HG03135 (cell line): ENCODE results near the gene CFAP69.
"Not testable (repeated sequence)": the region's sequence is repeated elsewhere in the genome, so short reads cannot be mapped to it uniquely, and the experiment has no call there.

Source experiments
- ATAC-seq: cut with Tn5 transposase; IDR thresholded peaks from one replicate; pipeline ENCODE4 v1.9.1; 2021; ENCODE audit warnings: mild to moderate bottlenecking, moderate library complexity; ENCODE audit not compliant: unreplicated experiment

The CFAP69 gene

DNA sequence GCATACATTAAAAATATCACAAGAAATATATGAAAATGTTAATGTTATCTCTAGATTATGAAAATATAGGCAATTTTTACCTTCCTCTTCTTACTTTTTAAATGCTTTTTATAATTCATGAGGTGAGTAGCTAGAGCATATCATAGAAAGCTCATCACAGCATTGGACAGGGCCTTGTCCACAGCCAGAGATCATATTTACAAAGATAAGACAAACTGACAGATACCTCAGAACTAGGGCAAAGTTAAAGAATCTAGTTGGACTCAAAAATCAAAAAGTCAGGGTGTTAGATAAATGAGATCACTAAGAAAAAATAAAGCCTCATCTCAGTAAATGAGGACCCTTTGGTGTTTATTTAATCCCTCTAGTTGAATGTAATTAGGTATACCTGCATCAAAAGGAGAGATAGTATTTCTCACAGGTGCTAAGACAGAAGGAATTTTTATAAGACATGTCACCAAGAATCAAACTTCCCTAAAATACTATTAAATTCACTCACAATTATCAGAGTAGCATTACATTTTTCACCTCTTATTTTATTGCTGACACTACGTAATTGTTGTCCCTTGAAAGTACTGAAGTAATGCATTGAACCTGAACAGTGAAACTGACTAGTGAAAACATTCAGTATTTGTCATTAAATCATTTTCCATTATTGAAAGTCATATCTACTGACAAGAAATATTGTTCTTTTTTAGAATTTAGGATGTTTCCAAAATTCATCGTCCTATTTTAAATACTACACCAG lies 25.6 kb downstream of the CFAP69 start:
- no peak for ATAC-seq

DNA sequence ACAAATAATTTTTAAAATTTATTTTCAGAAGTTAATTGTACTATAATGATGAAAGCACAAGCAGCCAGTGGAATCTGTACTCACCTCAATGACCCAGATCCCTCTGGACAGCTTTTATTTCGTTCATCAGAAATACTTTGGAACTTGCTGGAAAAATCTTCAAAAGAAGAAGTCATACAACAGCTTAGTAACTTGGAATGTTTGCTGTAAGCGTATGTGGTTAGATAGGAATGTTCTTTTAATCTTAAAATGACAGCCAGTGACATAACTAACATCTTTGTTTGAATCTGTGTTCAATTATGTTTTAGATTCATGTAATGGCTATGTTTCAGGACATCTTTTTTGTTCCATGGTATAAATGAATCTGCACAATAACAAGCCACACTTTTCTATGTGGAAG lies 26.8 kb downstream of the CFAP69 start:
- no peak for ATAC-seq

DNA sequence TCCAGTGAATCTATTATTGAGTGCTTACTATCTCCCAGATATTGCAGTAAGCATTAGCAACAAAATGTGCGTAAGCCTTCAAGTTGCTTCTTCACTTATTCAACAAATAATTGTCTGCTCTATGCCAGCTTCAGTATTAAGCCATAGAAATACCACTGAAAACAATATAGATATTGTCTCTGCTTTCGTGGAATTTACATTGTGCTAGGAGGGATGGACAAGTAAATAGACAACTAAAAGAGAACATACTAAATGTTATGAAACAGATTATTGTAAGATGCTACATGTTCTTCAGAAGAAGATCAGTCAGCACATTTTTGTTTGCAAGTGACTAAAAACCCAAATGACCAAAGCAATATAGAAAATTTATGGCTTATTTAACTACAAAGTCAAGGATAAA lies 27.3 kb downstream of the CFAP69 start:
- no peak for ATAC-seq

DNA sequence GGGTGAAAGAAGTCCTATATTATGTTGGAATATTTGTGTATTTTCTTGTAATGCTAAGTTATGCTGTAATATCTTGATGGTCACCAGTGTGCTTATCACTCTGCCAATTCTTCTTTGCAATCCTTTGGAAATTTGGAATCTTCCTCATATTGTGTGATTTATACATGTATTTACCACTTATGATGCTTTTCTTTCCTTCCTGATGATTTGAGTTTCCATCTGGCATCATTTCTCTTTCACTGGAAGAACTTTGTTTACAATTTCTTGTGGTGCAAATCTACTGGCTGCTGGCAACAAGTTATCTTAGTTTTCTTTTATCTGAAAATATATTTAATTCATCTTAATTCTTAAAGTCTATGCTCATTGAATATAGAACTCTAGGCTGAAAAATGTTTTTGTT lies 29.2 kb downstream of the CFAP69 start:
- ATAC-seq: no peak

DNA sequence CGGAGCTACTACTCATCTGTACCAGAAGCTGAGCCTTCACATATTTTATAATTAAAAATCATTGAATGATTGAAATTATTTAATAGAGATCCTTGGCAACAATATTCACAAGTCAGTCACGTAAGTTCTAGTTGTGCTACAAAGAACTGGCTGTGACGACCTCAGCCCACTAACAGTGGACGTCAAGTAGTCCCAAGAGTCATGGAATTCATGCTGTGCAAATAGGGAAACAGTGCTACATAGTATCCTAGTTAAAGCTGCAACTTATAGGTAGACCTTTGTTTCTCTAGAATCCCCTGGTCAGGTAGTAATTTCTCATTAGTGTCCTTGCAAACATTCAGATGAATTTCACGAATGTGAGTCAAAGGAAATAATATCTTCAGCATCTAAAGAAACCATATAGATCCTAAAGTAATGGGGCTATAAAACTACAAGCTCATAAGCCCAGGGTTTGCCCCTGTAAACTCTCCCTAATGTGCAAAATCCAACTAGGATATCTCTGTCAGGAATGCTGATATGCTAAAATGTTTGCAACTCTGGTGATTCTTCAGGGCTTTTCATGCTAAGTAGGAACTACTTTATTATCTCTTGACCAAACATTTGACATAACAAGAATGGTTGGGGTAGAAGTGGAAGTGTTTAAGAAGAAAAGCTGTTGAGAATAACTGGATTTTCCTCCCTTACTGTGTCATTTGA lies 31.2 kb downstream of the CFAP69 start:
- no peak for ATAC-seq

DNA sequence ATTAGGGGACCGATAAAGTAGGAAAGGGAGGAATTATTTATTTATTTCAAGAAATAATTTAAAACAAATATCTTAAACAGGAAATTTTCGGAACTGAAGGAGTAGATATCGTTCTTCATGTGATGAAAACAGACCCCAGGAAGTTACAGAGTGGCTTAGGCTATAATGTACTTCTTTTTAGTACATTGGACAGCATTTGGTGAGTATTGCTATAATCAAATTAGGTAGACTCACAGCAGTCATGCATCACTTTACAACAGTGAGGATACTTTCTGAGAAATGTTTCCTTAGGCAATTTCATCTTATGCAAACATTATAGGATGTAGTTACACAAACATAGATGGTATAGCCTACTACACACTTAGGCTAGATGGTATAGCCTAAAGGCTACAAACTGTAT lies 43.2 kb downstream of the CFAP69 start:
- ATAC-seq: no peak

DNA sequence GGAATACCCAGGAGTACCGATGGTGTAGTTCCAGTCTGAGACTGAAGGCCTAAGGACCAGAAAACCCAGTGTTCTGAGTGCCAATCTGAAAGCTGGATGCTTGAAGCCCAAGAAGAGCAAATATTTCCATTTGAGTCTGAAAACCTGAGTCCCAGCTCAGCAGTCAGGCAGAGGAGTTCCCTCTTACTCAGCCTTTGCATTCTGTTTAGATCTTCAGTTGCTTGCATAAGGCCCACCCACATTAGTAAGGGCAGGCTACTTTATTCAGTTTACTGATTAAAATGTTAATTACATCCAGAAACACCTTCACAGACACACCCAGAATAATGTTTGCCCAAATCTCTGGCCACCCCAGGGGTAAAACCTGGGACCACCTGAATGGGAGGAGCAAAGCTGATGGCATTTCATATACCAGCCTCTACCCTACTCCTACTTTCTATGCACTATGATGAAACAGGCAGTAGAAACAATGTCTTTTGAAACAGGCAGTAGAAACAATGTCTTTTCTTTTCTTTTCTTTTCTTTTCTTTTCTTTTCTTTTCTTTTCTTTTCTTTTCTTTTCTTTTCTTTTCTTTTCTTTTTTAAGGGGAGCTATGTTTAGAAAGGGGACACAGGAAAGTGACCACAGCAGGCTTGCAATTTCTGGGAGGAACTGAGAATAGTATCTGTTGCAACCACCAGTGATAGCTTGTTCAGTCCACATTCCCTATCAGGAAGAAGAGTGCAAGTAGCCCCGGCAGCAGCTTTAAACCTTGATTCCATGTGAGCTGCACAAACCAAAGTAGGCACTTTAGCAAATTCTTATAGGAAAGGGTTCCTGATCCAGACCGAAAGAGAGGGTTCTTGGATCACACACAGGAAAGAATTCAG lies 45.5 kb downstream of the CFAP69 start:
- no peak for ATAC-seq

DNA sequence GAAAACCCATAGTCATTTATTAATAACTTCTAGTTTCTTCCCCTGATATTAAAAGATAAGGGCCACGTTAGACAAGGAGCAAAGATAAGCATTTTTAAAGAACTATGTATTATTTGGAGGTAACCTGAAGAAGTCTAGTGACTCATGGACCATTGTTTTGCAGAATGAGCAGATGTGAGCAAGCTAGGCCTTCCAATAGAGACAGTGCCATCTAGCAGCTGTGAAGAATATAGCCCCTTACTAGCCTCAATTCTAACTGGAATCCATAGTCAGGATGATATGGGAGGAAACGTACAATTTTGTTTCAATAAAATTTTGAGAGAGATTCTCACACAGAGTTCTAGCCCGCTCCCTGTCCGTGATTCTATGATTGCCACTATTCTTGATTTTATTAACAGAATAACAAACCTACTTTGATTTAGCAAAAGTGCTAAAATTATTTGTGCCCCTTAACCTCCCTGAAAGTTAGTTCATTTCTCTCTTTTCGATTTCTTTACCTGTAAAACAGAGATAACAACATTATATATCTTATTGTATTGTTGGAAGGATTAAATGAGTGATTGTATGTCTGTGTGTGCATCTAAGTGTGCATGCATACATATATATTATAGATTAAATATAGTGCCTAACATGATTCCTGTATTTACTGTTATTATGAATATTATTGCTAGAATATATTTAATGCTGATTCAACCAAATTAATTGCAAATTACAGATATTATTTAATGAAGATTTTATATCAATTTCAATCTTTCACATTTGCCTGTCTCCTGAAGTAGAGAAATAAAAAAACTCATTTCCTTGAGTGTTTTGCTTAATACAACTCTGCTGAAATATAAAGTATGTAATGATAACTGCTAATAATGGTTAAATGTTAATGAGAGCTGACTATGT lies 53.4 kb downstream of the CFAP69 start:
- no peak for ATAC-seq

DNA sequence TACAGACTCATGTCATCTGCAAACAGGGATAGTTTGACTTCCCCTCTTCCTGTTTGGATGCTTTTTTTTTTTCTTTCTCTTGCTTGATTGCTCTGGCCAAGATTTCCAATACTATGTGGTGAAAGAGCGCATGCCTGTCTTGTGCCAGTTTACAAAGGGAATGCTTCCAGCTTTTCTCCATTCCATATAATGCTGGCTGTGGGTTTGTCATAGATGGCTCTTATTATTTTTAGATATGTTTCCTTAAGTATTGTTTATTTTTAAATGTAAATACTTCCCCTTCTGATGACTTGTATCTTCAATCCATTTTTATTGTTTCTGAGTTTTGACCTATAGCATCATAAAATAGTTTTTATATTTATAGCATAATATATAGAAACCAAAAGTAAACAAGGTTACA lies 58.3 kb downstream of the CFAP69 start:
- no peak for ATAC-seq

DNA sequence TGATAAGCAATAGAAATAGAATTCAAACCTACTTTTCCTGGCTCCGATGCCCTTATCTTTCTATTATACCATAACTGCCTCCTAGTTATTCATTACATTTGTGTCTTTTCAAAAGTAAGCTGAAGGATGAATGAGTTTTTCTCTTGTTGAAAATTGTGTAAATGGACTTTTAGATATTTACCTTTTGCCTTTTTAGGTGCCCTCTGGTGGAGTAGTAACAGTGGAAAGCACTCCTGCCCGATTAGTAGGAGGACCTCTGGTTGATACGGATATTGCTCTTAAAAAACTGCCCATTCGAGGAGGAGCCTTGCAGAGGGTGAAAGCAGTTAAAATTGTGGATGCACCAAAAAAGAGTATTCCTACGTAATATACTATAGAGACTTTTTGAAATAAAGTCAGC lies 64.9 kb downstream of the CFAP69 start:
- ATAC-seq: no peak

DNA sequence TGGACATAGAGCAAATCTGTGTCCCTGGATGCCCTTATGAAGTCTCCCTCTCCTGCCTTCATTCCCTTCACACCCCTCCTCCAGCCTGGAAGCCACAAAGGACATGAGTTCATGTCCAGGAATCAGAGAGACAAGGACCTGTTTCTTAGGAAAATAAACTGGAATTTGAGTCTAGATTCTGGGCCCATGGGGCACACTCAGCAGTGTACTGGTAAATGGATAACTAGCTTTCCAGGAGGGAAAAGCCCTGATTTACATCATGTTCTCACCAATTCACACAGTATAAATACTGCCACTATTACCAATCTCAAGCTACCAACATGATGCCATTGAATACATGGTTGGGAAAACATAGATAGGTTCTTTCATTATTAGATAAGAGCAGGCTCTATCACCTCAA lies 66.2 kb downstream of the CFAP69 start:
- ATAC-seq: no peak

DNA sequence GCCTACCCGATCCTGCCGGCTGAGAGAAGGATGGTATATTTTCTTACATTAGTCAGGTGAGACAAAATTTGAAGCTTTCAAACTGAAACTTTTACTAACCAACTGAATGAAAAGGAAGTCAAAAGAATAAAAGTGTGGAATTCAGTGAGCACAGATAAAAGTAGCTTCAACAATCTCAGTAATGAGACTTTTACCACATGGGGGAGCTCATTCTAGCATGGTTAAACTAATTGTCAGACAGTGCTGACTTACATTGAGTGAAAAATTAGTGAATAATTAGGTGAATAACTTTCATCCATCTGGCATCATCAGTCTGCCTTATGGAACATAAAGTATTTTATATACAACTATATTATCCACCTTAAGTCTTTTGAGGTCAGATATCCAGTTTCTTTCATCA lies 67.8 kb downstream of the CFAP69 start:
- ATAC-seq: no peak

DNA sequence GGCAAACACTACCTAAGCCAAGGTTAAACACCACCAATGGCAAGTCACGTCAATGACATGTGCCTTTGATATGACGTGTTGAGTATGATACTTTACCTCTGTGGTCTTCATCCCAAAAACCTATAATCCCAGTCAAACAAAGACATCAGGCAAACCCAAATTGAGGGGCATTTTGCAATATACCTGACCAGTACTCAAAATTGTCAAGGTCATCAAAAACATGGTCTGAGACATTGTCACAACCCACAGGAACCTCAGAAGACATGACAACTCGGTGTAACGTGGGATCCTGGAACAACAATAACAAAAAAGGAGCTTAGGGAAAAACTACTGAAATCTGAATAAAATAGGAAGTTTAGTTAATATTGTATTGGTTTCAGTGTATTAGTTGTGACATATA lies 68.9 kb downstream of the CFAP69 start:
- ATAC-seq: no peak

DNA sequence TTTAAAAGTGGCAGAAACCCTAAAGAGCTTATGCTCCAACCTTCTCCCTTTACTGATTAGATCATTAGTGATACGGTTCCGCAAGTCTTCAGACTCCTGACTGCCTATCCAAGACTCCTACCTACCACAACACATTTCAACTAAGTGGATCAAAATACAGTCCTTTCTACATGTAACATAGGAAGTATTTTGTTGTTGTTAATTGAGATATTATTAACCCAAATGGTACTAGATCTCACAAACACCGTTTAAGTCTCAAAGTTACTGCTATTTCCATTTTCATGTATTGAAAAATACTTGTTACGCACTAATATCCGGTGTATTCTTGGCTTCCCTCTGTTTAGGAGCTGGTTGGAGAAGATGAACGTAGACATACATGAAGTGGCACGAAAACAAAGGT lies 75.0 kb downstream of the CFAP69 start:
- no peak for ATAC-seq

DNA sequence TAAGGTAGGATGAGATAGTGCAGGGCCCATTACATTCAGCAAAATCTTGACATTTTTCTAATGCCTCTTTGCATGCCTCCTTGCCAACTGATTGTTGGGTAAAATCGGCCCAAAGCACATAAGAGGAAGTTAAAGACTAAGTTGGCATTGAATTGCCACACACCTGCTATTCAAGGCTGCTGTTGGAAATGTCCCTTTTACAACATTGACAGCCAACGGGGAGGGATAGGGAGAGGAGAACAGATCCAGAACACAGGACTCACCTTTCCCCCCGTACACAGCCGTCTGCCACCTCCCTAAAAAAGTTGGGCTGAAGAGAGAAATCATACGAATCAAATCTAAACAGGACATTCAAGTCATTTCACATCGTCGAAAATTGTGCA lies 75.4 kb downstream of the CFAP69 start:
- ATAC-seq: no peak

DNA sequence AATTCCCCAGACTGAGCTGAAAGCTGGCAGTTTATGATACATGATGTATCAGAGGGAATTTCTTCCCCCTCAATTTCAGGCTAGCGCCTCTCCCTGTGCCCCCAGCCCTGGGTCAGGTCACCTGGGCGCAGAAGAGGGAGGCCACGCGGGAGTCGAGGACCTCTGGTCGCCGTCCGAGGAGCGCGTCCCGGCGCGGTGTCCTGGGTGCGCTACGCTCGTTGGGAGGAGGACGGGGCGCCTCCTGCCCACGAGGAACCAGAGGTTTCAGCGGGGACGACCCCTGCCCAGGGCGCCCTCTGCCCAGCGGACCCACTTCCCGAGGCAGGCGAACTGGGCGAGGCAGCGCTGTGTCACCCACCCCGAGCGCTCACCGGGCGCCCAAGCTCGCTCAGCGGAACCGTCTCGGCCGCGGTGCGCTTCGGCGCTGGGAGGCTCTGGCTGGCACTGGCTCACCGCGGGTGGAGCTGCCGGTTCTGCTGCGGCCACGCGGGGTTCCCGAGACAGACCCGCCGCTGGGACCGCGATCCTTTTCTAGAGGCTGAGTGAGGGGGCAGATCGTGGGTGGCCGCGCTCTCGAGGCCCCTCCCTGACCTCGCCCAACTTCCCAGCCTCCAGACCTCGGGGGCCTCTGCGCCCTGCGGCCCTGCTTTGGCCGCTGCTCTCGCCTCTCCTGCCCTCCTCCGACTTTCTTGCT lies 76.0 kb downstream of the CFAP69 start, which contains the start of gene FAM237B:
TSS of gene FAM237B (minus strand) at position 504 of the 694 bp plus-strand sequence. CDS start 1,556 bp downstream, outside the sequence.
- no peak for ATAC-seq

DNA sequence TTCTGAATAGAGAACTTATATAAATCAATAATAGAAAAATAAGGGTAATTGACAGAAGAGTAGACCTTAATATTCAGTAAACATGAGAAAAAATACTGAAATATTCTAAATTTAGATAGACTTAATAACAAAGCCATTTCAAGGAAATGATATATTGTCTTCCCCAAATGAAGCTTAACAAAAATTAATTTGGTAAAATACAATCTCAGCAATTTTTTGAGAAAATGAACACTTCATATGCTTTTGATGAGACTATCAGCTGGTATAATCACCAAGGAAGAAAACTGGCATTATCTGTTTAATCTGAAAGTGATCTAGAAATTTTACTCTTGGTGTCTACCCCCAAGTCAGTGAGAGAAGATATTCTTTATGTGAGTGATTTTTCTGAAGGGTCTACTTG lies 77.9 kb downstream of the CFAP69 start:
- no peak for ATAC-seq

DNA sequence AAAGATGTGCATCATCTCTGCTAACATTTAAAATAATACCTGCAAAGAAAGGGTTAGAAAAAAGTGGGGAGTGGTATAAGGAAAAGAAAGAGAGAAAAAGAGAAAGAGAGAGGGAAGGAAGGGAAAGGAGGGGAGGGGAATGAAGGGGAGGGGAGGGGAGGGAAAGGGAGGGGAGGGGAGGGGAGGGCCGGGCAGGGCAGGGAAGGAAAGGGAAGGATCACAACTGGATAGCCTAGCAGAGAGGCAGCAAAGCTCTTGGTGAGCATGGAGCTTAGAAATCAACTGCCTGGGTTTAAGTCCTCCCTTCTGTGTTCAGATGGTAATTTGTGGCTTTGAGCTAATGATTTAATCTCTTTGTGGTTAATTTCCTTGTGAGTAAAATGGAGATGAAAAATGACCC lies 81.5 kb downstream of the CFAP69 start:
- ATAC-seq: no peak

DNA sequence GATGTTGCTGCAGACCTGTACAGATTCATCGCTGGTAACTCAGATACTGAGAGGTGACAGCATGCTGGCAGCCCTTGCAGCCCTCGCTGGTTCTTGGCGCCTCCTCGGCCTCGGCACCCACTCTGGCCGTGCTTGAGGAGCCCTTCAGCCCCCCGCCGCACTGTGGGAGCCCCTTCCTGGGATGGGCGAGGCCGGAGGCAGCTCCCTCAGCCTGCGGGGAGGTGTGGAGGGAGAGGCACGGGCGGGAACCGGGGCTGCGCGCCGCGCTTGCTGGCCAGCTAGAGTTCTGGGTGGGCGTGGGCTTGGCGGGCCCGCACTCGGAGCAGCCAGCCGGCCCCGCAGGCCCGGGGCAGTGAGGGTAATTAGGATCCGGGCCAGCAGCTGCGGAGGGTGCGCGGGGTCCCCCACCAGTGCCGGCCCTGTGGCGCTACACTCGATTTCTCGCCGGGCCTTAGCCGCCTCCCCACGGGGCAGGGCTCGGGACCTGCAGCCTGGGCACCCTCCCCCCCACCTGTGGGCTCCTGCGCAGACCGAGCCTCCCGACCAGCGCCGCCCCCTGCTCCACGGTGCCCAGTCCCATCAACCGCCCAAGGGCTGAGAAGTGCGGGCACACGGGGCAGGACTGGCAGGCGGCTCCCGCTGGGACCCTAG lies 89.3 kb downstream of the CFAP69 start:
- no peak for ATAC-seq

DNA sequence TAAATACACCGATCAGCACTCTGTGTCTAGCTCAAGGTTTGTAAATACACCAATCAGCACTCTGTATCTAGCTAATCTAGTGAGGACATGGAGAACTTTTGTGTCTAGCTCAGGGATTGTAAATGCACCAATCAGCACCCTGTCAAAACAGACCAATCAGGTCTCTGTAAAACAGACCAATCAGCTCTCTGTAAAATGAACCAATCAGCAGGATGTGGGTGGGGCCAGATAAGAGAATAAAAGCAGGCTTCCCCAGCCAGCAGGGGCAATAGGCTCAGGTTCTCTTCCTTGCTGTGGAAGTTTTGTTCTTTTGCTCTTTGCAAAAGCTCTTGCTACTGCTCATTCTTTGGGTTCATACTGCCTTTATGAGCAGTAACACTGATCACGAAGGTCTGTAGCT lies 90.0 kb downstream of the CFAP69 start:
- ATAC-seq: not testable (repeated sequence)
